Suppressor macrophage treated with lipopolysaccharide for 4 hours (primary cell): ENCODE data around the gene FOXP1.

Experiments
- DNase-seq: peaks from one replicate; pipeline ENCODE4 v3.0.0-alpha.2; 2020

FOXP1 gene

DNA sequence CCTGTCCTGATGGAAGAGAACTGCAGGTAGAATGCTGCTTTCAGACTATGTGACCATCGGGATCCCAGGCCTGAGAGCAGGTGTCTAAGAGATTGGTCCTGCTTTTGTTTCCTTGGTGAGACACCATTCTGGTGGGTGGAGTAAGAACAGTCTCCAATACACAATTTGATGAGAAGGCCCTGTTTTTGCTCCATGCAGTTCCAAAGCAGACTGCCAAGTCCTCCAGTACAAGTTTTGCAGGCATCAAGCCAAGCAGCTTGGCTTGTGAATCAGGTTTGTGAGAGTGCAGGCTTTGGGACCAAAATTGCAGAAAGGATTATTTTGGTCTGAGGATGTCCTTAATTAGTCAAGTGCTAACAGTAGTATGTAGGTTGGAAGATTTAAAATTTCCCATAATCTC lies 381.6 kb downstream of the FOXP1 start:
- no peak for DNase-seq

DNA sequence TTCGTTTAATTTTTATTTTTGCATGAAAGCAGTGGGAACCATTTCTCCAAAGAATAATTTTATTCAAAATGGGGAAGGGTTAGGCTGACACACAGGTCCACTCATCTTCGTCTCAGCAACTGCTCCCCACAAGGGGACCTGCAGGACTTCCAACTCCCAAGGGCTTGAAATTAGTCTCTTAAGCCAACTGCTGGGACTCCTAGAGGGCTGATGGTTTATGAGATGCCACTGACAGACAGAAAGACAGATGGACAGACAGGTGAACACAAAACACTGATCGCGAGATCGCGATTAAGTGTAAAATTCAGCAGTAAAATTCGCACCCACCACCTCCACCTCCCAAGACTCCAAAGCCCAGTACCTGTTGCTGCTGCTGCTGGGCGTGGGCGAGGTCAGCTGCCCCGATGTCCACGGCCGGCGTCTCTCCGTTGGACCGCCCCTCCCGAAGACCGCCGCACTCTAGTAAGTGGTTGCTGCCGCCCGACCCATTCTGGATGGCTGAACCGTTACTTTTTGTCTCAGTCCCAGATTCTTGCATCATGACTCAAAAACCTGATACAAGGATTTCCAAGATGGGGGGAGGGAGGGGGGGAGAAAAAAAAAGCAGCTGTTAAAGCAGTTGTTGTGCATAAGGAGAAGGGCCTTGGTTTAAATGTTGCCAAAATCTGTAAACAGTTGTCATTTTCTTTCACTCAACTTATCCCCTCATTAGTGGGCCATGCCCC lies 385.5 kb downstream of the FOXP1 start:
- DNase-seq: no peak

DNA sequence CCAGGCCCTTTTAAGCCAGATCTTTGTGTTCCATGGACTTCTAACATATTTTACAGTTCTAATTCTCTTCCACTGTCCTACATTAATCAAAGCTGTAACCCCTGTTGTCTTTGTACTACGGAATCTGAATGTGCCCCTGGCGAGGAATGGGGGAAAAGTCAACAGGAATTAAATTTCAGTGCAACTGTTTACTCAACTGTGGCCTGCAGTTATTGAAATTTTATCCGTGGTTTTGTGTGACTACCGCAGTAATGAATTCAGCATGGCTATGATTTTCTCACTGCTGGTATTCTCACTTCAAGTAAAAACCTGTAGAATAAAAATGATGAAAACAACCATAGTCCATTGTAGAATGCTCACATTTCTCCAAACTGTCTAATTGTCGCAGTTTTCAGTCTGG lies 388.0 kb downstream of the FOXP1 start:
- no peak for DNase-seq

DNA sequence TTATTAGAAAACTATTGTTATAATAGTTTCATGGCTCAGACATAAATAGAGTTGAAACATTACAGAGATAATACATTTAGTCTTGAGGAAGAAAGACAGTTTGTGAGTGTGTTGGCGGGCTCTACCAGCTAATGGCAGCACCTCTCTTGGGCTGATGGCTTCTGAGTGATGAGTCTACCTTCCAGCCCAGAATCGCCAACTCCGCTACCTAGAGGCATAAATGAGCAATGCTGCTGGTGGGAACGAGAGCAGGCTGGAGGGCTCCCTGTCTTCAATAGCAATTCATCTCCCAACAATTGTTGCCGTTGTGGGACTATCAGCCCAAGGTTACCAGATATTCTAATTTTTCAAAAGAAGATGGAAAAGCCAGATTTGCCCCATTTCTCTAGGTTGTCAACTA lies 388.7 kb downstream of the FOXP1 start:
- DNase-seq: no peak

DNA sequence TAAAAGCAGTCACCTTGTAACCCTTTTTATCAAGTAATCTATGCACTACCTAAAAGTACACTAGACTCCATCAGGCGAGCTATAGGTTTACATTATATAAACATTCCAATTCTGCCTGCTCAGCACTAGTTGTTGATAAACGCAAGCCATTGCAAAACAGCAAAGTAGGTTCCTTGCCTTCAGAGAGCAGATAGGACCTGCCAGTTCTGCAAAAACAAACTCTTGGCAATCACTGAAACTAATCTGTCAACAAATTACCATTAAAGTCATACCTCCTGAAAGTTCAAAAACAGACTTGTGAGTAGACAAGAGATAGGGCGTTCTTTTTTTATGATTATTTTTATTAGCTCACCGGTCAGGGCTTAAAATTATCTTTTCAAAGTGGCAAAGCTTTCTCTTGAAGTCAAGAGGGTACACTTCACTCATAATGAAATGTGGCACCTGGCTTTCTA lies 392.5 kb downstream of the FOXP1 start:
- DNase-seq: no peak

DNA sequence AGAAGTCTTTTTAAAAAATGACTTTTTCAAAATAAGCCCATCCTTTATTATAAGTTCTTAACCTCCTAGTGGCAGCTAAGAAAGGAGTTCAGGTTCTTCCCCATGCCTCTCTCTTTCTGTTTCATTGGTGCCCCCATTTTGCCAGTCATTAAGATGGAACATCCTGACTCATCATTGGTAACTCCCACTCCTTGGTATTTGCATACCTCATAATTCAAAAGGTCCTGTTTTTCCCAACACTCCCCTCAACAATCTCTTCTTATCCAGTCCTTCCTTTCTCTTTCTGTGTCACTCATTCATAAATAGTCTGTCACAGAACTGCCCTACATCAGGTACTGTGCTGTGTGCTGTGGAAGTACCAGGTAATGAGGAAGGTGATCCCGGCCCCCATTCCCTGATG lies 394.0 kb downstream of the FOXP1 start:
- DNase-seq: peak; percentile 73

DNA sequence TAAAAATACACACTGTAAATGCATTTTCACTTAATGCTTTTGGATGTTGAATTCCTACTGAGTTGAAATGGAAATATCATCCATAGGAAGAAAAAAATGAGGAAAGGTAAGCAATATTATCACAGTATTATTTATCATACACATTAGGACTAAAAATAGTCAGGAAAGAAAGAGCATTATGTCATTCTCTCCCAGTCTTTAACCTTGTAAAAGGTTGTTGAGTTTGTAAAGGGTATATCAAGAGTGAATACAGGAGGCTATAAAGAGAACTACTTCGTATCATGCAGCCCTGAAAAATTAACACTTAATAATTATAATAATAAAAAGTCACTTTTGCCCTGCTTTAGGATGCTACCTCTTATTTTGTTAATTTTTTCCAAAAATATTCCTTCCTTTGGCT lies 395.8 kb downstream of the FOXP1 start:
- no peak for DNase-seq

DNA sequence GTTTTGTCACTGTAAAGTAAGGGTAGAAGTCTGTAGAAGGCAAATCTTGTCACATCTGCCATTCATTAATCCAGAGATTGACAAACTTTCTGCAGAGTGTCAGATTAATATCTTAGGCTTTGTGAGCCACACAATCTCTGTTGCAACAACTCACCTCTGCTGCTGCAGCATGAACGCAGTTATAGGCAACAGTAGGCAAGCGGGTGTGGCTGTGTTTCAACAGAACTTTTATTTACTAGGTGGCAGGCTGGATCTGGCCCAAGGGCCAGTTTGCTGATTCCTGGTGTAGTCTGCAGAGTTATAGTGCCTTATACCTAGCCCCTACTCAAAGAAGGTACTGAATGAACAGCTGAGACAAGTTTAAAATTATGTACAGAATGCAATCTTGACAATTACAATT lies 396.7 kb downstream of the FOXP1 start:
- DNase-seq: no peak

DNA sequence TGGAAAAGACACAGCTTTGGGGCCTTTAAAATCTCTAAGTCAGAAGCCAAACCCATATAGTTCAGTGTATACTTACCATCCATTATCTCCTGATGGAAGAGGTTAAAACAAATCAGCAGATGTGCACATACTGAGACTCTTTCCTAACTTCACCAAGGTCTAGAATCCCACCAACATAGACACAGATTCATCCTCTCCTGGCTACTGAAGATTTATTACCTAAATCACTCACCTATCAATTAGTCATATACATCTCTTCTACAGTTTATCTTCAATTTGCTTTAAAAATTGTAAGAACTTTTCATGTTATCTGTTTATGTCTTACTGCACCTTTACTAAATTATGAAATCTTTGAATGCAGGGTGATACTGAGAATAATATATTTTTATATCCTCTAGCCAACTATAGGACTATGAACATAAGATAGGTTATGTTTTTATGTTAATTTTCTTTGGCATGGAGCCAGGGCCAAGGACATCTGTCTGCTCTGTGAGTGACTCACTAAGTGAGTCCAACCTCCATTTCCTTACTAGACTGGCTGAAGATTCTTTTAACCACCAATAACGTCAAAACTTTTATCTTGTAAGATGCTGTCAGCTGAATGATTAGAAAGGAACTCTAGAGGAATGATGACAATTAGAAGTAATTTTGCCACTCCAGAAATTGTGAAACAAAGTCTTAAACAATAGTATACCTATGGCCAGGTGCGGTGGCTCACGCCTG lies 397.6 kb downstream of the FOXP1 start:
- peak; percentile 13 for DNase-seq

DNA sequence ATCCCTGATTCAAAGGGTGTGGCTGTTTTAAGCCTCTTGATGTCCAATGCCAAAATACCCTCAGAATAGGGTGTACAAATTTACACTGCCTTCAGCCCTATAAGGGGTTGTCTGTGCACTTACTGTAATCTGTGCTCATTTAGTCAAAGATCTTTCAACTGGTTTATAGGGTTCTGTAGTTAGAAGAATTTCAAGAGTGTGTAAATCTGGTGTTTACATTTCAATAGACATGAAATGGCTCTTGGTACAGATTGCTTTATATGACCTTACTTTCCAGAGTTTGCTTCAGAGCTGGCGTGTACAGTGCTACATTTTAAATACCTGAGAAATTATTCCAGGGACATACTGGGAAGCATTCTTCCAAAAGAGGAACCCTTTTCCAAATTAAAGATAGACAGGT lies 399.3 kb downstream of the FOXP1 start:
- no peak for DNase-seq

DNA sequence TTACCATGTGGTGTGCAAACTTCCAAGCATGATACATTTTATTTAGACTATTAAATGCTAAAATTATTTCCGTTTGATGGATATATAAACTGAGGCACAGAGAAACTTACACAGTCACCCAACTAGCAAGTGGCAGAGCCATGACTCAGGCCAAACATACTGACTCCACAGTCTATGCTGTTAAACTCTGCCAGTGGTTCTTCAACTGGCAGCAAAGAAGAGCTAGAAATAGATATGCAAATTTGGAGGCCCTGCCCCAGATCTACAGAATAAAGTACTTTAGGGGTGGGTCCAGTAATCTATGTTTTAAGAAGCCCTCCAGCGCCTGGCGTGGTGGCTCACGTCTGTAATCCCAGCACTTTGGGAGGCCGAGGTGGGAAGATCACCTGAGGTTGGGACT lies 400.0 kb downstream of the FOXP1 start:
- no peak for DNase-seq

DNA sequence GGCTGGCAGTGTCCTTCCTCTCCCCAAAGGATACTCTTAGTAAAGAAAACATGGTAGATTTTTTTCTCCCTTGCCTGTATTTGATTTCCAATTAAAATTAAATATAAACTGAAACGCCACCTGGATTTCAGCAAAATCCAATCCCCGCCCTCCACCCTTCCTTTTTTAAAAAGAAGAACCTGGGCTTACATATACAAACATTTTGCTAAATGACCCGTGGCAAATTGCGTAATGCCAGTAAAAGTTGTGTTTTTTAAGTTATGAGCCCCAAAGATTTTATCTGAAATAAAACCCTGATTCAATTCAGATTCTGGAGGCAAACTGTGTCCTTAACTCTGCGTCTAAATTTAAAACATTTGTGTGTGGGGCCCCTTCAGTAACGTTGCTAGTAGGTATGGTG lies 403.0 kb downstream of the FOXP1 start:
- no peak for DNase-seq

DNA sequence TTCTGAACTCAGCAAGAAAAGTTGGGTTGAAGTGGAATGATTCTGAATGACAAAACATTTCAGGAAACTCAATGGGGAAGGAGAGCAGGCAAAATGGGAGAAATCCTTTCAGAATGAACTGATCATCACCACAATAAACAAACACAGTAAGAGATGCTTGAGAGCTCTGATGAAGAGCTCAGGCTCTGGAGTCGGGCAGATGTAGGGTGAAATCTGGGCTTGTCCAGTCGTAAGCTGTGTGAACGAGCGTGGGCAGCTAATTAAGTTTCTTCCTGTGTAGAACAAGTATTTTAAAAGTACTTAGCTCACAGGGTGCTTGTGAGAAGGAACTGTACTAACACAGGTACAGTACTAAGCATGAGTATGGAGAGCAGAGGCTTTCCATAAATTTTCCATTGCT lies 406.2 kb downstream of the FOXP1 start:
- DNase-seq: no peak

DNA sequence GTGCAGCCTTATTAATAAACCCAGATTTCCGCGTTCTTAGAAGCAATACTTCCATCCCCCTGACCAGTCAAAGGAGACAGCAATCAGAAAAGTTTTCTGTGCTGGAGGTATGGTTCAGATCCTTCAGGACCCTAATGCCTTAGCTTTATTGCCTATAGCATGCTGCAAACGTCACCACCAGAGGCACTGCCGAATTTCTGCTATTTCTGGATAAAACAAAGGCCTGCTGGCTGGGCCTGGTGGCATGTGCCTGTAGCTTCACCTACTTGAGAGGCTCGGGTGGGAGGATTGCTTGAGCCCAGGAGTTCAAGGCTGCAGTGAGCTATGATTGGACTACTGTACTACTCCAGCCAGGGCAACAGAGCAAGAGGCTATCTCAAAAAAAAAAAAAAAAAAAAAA lies 407.2 kb downstream of the FOXP1 start:
- DNase-seq: no peak

DNA sequence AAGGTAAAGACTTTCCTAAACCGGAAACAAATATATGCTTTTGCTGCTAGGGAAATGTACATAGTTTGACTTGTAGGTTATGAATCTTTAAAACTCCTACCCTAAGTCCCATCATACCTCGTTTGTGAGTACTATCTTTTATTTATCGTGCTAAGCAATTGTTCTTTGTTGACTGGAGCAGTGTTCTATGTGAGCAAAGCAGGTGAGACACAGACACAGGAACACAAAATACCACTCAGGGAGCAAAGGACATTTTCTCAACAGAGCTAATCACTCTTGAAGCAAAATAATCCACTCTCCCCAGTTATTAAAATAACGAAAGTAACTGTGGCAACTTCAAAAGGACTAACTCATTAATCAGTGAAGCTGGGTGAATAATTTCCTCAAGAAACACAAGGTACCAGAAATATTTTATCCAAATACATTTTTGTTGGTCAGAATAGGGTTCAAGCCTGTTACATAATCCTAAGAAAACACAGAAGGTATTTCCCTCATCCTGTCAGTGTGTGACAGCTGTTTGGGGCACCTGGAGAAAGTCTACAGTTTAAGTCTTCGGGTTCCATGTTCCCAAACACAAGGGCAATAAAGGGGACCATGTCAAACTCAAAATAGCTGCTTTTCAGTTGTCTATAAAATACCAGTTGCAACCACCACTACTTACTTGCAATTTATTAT lies 407.7 kb downstream of the FOXP1 start:
- no peak for DNase-seq

DNA sequence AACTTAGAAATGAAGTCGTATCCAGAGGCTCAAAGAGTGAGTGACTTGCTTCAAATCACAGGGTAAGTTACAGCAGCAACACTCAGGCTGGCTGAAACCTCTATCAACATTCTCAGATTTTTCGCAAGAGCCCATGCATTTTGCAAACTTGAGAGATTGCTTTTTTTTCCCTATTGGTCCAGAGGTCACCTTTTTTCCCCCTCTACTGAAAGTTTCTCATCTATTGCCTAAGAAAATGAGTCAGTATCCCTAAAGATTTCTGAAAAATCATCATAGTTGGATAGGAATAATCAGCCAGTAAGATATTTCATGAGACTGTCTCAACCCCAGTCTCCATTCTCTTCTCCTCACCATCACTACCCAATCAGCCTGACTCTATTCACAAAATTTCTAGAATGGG lies 410.6 kb downstream of the FOXP1 start:
- peak; percentile 58 for DNase-seq

DNA sequence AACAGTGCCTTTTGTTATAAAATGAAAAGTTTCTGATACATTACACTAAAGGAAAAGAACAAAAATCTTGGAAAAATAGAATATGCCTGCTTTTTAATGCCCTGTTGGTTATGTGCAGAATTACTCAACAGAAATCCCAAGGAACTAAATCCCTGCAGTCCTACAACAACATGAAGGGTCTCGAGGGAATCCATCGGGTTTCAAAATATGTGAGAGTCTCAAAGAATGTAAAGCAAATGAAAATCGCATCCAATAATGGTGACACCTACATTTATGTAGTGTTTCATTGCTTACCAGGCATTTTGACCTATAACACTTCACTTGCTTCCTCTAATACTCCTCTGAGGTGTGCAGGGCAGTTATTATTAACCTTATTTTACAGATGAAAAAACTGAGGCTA lies 411.3 kb downstream of the FOXP1 start:
- no peak for DNase-seq

DNA sequence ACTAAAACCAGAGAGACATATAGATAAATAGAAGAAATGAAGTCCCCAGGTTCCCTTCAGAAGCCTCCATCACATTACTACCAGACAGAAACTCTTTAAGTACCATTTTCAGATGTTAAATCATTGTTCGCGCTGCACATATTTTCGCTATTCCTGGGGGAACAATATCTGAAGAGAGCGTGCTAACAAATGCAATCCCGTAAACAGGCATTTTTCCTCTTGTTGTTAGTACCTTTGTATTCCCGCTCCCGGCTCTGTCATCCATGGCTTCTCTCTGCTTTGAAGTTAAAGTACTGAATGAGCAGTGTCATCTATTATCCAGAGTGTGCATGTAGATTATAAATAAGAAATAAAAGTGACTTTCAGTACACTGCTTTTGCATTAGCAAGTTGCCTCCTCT lies 412.3 kb downstream of the FOXP1 start:
- DNase-seq: no peak

DNA sequence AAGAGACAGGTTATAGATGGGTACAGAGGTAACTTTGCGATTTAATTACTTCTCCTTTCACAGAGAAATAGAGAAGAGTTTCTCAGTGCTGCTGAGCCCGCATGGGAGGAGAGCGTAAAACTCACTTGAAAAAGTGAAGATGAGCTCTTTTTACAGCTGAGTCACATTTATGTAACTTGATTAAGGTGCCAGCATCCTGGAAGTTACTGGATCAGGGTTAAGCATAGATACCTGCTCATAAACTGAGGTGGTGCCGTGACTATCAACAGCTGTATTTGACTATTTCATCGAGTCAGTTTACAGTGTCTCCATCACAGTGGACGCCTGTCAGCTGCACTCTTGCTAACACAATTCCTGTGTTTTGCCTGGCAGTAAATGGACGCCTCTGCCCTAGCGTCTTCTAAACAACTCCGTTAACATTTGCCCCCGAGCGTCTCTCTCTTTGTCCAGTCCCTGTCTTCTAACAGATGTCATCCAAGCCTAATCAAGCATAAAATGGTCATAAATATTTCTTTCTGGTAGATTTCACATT lies 414.6 kb downstream of the FOXP1 start:
- DNase-seq: no peak

DNA sequence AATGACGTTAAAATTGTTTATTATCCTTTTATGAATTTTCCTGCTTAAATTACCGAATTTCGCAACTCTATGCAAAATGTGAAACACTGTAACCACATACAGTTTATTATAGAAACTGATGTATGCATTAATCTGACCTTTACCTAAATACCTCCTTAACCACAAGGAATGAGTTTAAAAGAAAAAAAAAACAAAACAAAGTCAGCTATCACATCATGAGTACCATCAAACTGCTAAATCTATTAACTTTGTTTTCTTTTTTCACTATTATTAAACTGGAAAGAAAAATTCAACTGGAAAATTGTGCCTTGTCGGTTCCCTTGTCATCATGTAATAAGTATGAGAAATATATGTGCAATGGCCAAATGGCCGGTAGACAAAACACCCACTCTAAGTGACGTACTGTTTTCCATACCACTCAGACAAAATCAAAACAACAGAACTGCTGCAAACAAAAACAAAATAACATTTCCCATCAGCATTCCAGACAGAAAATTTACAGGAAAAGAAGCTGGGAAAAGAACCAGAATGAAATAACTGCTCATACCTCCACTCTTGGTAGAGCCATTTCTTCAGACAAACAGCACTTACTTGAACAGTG lies 415.3 kb downstream of the FOXP1 start:
- no peak for DNase-seq

DNA sequence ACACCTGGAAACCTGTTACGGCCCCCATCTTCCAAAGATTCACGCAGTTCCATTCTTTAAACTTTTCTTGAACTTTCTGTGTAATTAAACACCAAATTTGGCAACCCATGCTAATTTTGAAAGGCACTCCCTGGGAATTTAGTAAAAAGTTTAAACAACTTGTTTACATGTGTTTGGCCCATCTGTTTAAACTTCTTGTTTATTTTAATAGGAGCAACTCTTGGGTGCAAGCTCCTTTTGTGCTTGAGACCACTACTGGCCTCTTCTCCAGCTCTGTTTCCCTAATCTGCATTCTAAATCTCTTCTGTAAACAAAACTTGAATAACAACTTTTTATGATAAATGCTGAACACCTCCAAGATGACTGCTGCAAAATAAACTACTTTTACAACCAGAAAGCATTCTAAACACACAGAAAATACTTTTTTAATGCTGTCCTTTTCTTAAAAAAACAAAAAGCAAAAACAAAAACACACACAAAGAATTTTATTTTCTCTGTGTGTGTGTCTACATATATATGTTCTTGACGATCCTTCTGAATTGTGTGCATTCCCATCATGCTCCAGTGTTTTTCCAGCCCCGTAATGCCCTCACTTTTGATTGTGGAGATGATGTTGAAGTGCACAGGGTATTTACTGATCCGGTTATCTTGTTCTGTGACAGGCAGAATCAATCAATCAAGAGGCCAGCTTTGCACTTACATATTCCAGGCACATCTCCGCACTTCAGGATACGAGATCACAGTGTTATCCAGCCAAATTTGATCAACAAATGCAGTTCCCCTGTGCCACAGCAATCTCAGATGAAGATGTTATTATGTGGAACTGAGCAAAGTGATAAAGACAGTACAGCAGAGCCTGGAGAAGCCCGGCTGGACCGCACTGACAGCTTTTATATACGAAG lies 416.9 kb downstream of the FOXP1 start:
- DNase-seq: no peak

DNA sequence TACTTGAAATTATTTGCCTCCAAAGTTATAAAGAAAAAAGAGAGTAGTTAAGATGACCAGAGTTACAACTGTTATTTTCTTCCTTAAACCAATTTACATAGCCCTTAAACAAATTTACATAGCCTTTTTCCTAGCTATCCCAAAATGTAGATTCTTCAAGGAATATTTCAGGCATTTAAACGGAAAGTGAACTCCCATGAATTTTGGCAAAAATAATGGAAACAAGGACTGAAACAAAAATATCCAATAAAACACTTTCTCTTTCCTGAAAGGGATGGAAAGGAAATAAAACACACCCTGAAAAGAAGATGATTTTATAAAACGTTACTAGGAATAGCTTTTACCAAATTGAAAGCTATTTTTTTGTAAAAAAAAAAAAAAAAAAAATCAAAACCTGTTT lies 418.6 kb downstream of the FOXP1 start:
- DNase-seq: no peak
